CD4-positive, alpha-beta T cell treated with Interferon gamma for 1 hour (primary cell): Measurements from ENCODE around the gene ANKRD66.
"Not testable (repeated sequence)": the region's sequence is repeated elsewhere in the genome, so short reads cannot be mapped to it uniquely, and the experiment has no call there.

ENCODE experiments used
- DNase-seq: peaks from one replicate; pipeline ENCODE4 v3.0.0-alpha.2; 2020

Gene ANKRD66

DNA sequence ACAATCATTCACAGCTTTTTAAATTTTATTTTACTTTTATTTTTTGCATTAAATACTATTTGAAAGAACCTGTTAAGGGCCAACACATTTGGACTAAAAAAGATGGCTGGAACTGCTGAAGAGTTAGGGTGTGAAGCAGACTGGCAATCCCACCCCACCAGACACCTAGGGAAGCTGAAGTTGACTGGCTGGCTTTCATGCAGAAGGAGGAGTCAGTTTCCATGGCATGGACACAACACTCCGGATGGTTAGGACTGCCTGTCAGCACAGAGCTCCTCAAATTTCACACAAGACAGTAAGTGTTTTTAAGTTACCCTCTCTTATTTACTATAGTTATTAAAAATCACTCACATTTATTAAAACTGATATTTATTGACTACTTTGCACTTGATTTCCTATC is at the start of gene ANKRD66:
ANKRD66 (plus strand) TSS at position 238 of the 400 bp plus-strand sequence. CDS start 5,016 bp downstream, outside the sequence.
- no peak for DNase-seq

DNA sequence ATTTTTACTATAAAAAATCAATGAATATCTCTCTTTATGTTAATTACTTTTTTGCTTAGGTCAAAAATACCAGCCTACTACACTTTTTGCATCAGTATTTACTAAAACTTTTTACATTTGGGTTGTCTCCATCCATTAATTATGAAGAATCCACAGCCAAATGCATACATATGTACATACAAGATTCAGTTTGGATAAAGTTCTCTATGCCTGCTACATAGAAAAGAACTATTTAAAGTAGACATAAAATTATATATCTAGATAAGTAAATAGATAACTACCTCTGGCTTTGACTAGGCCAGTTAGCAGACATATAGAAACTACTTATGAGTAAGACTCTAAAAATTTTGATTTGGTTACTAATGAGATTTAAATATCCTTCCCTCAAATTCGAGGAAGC is 46.8 kb upstream of the ANKRD66 start:
- no peak for DNase-seq

- DNase-seq: no peak
Measured at GRCh38 chr6:46704562-46704961, 42.2 kb upstream of the ANKRD66 start.

DNA sequence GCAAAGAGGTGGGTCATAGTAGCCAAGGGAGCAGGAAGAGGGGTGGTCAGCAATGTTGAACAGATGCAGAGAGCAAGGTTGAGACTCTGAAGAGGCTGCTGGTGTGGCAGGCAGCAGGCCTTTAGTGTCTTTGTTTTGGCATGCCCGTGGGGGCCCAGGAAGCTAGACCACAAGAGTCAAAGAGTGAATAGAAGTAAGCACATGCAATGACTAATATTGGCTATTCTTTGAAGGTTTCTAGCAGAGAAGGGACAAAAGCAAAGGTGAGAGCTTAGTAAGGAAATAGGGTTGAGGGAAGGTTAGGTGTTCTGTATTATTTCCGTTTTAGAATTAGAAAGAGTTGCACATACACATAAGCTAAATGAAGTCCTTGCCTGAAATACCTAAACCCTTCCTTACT is 40.3 kb upstream of the ANKRD66 start:
- no peak for DNase-seq

DNA sequence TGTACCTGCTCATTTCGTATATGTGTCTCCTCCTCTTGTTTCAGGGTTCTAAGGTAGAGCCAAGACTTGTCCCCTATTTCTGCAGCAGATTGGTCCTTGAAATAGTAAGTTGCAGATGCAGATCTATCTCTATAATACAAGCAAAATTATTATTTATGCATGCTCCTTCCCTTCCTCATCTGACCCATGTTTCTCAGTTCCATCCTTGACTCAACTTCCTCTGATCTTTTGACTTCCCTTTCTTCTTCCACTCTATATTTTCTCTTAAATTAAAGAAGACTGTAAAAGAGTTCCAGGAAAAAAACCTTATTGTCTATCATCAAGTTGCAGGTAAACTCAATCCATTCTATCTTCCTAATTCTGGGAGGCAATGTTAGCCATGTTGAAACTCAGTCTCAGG is 35.2 kb upstream of the ANKRD66 start:
- no peak for DNase-seq

DNA sequence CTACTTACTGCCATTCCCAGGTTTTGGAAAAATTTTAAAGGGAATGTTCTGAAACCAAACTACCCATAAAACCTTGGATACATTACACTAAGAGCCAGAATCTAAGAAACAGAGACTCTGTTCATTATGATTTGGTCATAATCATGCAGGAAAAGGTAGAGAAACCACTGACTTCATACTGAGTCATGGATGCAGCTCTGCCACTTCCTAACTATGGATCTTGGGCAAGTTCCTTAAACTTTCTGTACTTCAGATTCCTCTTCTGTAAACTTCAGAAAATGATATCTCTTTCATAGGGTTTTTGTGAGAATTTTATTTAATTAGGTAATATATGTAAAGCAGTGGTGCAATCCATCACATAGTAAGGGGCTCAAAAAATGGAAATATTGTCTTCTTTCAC is 31.6 kb upstream of the ANKRD66 start:
- DNase-seq: no peak

GRCh38 chr6:46719099-46719498 is 27.6 kb upstream of the ANKRD66 start:
- no peak for DNase-seq

DNA sequence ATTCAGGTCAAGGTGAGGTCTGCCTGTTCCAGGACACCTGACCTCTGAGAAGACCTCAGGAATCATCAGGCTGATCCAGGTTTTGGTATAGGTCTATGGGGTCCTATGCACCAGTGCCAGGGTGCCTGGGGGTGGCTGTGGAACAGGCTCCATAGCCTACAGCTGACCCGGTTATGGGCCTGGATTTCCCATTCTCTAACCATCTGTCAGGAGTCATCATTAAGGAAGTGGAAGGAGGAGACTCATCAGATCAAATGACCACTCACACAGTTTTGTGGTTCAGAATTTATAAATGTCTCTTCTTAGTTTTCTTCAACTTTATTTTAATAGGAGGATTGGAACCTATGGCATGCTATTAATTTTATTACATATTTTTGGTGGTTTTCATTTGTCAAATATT is 26.3 kb upstream of the ANKRD66 start:
- no peak for DNase-seq

DNA sequence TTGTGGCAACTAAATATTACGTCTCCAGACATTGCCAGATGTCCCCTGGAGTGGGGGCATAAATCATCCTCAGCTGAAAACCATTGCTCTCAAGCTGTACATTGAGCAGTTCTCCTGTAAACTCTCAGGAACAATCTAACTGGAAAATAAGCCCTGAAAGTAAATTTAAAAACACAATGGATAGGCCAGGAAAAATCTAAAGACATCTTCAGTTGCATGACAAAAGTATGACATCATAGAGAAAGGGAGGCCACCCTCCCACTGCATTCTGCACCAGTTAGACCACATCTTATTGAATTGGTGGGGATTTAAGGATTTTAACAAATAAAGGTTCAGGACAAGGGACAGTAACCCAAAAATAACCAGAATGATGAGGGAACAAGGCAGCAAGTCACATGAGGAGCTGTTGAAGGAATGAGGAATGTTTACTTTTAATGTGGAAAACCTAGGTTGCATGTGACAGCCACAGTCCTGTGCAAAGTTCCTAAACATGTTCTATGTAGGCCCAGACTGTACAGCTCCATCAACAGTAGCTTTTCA is 16.9 kb upstream of the ANKRD66 start:
- no peak for DNase-seq

- no peak for DNase-seq
Measured at GRCh38 chr6:46730921-46731461, 15.7 kb upstream of the ANKRD66 start.

GRCh38 chr6:46733341-46733801 is 13.4 kb upstream of the ANKRD66 start:
- no peak for DNase-seq

DNA sequence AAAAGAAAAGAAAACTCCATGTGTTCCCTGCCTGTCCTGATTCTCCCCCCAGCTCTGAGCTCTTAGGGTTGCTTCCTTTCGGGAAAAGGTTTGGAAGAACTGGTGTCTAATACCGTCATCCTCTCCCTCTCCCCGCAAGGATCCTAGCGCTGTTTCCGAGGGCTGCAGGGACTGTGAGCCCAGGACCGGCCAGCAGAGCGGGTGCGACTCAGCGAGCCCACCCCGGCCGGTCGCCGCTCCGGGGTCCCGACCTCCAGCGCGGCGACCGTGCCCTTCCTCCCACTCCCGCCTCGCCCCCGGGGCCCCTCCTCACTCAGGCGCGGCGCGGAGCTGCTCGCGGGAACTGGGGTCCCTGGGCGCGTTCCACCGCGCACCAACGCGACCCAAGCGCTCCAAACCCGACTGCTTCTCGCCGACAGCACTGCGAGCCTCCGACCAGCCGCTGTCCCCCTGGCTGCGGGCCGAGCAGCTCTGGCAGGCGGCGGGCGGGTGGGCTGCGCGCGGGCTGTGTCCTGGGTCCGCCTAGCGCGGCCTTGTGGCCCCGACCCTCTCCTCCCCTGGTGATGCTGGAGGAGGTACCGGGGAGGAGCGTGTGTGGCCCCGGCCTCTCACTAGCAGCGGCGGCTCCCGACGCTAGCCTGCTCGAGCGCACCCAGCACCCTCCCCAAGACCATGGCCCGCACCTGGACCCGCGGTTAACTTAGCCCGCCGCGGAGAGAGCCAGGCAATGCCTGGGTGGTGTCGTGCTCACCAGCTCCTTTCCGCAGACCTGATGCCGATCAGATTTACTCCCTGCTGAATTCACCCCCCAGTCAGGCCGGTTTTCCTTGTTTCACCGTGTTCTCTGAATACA is 11.6 kb upstream of the ANKRD66 start, which contains the start of gene PLA2G7:
PLA2G7 (minus strand) TSS at position 509 of the 853 bp plus-strand sequence. CDS start 12,484 bp downstream, outside the sequence.
- no peak for DNase-seq

- DNase-seq: no peak
Measured at GRCh38 chr6:46735720-46736031, 11.1 kb upstream of the ANKRD66 start.

DNA sequence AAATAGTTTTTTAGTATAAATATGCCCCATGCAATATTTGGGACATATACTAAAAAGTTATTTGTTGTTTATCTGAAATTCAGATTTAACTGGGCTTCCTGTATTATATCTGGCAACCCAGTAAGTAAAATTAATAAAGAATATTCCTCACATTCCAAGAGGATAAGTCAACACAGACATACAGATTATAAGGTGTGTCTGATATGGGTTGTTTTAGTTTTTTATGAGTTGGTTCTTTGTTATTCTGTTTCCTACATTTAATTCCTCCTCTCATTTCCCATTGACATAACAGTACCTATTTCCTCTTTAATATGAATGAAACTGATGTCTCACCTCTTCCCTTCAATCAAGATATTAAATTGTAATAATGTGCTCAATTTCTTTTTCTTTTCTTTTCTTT is 9.8 kb upstream of the ANKRD66 start:
- DNase-seq: no peak

- DNase-seq: no peak
Measured at GRCh38 chr6:46741482-46741881, 5.3 kb upstream of the ANKRD66 start.

- DNase-seq: no peak
Measured at GRCh38 chr6:46741910-46742309, 4.8 kb upstream of the ANKRD66 start.

DNA sequence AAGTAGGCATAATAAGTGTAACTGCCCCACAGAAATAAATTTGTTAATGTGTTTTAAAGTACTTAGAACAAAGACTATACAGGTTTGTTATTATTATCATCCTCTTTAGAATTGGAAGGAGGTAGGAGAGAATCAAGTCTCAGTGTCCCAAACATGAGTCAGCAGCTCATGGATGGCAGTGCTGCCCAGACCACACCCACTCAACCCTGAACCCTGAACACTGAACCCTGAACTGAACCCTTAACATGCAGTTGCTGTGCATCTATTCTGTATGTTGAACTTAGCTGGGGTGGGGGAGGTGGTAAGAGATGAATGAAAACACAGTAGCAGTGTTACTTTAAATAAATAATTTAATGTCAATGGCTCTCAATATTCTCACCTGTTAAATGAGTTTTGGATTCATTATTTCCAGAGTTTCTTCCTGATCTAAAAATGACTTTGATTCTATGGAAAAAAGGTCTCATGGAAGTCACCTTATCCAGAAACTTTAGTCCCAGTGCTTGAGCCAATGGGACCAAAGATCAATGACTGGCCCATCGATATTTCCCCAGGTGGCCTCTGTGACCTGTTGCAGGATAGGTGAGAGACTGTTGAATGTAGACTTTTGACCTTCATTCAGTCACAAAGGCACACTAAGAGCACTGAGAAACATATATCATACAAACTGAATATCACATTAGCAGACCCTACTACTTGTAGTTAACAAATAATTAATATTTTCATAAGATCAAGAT is 3.1 kb upstream of the ANKRD66 start:
- no peak for DNase-seq

GRCh38 chr6:46744159-46744725 is 2.5 kb upstream of the ANKRD66 start:
- not testable (repeated sequence) for DNase-seq

DNA sequence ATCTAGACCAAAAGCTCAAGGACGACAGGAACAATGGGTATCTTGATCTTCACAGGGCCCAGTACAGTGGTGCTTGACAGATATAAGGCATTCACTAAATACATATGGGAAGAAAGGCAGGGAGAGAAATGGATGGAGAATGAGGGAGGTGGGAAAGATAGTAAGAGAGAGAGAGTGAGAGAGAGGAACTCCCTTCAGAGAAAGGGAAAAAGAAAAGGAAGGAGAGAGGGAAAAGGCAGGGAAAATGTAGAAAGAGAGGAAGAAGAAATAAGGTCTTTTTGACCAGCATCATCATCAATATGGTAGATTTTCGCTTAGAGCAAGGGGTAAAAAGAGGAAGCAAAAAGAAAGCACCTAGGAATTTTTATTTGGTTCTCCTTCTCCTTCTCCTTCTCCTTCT is 760 bp upstream of the ANKRD66 start:
- no peak for DNase-seq

GRCh38 chr6:46748940-46749503 is 2.3 kb downstream of the ANKRD66 start:
- DNase-seq: no peak

- no peak for DNase-seq
Measured at GRCh38 chr6:46749731-46750130, 3.0 kb downstream of the ANKRD66 start.

- no peak for DNase-seq
Measured at GRCh38 chr6:46751658-46752057, 4.9 kb downstream of the ANKRD66 start.

DNA sequence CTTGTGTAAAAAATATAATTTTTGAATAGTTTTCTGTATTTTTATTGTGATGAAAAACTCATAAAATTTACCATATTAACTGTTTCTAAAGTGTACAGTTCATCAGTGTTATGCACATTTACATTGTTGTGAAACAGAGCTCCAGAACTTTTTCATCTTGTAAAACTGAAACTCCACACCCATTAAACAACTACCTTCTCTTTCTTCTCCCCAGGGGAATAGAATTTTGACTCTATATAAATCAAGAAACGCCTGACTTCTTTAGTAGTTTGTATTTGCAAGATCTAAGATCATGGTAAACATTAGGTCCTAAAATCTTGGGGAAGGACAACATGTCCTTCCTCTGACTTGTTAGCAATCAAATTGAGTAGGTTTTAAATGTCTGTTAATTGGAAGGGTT is 9.1 kb downstream of the ANKRD66 start:
- DNase-seq: no peak
